CD4-positive, alpha-beta T cell treated with Interleukin-1 beta for 1 hour (primary cell): ENCODE measurements around the gene CEP128.

Experiments used
- DNase-seq, 2 donors: peaks; one replicate each; pipeline ENCODE4 v3.0.0-alpha.2; 2020 to 2022

The CEP128 gene

DNA sequence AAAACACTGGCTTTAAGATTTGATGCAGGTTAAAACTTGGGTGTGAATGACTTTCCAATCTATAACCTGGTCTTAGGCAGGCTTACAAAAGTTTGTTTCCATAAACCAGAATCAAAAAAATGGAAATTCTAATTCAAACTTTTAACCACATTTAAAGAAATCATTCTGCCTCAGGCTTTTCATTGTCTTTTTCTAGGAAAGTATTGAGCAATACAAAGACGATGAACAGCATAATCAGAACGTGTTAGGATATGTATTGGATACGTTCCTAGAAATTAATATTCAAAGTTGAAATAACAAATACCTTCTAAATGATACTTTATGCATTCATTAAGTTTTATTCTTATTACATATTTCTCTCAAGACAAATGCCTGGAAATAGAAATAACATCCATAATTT lies 172.9 kb downstream of the CEP128 start:
- no peak for DNase-seq

DNA sequence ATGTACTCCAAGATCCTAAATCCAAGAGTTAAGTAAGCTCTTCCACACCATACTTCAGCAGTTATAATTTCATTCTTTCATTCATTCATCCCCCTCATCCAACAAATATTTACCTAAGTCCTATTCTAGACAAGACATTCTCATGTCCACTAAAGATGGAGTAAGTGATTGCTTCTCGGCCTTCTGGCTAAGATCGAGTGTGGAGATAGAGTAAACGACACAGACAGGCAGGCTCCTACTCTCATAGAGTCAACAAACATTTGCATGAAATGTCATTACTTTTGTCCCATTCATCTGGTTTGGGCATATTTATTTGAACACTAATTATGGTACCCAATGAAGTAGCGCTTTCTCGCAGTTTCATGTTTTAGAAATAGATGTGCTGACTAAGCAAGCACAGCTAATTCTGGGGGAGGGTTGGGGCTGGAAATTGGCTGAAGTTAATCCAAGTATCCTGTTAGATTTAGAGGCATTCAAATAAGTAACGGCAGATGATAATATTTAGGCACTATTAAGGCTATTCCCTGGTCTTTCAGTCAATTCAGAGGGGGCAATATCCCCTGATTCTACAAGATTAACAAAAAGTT lies 176.5 kb downstream of the CEP128 start:
- DNase-seq: no peak

- DNase-seq: no peak
These were observed 177.0 kb downstream of the CEP128 start for GRCh38 chr14:80764496-80764895.

DNA sequence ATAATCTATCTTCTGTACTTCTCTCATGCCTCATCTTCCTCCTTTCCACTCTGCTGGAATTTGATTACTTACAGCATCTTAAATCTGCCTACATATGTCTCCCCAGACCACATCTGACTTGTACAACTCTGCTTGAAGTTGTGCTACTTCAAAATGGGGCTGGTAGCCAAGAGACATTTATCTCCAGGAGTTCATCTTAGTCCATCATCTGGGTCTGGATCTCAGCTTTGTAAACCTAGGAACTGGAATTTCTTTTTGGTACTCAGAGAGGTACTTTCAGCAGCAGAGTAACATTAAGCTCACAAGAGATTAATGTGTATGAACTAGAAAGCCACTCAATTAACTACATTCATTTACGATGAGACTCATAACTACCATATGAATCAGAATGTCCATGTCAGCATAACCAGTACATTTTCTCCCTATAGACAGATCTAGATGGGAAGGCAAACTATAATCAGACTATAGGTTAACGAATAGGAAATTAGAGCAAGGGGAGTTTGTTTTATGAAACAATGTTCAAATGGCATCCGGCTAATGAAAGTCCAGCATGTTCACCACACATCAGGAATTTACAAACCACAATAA lies 178.8 kb downstream of the CEP128 start:
- DNase-seq: no peak

DNA sequence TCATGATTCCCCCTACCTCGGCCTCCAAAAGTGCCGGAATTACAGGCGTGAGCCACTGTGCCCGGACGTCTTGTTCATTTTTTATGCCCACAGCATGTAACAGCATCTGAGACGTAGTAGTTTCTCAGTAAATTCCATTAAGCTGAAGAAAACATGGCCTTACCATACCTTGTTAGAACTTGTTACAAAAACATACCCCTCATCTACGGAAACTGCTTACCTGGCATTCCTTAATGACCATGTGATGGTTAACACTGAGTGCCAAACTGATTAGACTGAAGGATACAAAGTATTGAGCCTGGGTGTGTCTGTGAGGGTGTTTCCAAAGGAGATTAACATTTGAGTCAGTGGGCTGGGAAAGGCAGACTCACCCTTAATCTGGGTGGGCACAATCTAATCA lies 186.8 kb downstream of the CEP128 start:
- DNase-seq: no peak

GRCh38 chr14:80751285-80751684 lies 190.3 kb downstream of the CEP128 start:
- DNase-seq: no peak

DNA sequence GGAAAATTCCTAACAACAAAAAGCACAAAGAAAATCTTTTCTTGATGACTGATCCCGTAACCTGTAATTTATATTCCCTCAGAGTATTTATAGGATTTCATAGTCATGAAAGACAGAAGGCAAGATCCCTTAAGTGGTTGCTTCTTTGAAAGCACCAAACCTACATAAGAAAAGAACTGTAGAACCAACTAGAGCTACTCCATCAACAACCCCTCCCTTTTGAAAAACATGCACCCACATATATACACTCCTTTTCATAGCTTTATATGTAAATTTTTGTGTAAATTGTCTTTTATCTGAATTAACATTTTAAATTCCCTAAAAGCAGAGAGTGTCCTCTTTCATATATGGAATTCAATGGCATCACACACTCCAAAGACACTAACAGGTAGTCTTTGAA lies 215.3 kb downstream of the CEP128 start:
- DNase-seq: no peak

DNA sequence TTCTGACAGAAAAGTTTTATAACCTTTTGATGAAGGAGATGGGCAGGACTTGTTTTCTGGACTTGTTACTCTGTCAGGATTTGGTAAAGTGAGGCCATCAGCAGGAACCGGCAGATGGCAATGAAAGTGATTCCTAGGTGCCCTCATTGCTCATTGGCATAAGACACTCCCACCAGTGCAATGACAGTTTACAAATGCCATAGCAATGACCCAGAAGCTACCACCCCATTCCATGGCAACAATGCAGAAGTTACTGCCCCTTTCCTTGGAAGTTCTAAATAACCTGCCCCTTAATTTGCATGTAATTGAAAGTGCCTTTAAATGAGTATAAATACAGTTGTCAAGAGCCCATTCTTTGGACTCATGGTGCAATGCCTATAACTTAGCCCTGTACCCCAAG lies 222.6 kb downstream of the CEP128 start:
- no peak for DNase-seq

GRCh38 chr14:80714474-80714873 lies 227.1 kb downstream of the CEP128 start:
- no peak for DNase-seq

DNA sequence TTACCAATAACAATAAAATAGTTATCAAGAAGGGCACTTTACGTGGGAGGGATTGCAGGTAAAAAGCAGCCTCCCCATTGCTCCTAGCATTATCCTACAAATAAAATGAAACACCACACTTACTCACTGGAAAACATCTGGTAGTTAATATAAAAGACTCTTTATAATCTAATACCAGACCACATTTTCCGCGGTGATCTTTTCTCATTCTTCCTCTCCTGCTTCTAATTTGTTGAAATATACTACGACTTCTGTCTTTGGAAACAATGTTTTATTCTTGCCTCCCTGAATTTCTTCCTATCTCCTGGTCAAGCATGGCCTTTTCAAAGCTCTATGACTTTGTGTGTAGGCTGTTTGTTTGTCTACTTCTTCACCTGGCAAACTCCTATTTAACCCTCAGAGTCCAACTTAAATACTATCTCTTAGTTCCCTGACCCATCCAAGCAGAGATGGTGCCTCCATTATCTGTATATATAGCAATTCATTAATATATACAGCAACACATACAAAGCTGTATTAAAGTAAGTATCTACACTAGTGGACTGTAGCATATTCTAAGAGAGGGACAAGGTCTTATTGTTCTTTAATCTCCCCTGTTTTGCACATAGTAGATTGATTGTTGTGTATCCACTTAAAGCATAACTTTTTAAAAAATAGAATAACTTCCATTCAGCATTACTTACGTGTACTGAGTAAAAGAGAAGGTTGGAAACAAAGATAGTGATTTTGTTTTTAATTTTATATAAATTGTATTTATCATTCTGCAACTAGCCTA lies 228.3 kb downstream of the CEP128 start:
- DNase-seq: no peak

DNA sequence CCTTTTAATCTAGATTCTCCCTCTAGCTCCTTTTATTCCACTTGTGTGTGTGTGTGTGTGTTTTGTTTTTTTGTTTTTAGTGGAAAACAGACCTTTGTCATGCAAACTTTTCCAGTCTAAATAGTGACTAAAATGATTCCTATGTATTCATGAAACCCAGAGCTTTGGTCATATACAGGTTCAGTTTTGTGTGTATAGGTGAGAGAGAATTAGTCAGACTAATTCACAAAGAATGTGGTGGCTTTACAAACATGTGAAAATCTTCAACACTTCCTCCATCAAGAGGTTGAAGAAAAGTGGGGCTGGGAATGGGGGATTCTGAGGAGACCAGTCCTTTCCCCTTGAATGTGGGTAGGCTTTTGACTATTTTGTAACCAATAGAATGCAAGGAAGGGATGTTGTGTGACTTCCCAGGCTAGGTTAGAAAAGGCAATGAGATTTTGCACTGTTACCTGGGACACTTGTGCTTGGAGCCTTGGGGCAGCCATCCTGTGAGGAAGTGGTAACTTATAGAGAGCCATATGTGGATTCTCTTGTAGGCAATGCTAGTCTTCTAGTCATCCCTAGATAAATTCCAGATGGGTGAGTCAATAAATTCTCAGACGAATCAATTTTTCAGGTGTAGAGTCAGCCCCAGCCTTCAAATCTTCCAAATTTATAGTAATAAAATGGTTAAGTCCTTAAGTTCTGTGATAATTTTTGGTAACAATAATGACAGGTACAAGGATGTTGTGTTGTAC lies 236.1 kb downstream of the CEP128 start:
- DNase-seq: no peak

GRCh38 chr14:80700601-80701000 lies 240.9 kb downstream of the CEP128 start:
- no peak for DNase-seq

- no peak for DNase-seq
These were observed 241.7 kb downstream of the CEP128 start for GRCh38 chr14:80699861-80700260.

GRCh38 chr14:80698974-80699373 lies 242.6 kb downstream of the CEP128 start:
- no peak for DNase-seq

GRCh38 chr14:80695869-80696268 lies 245.7 kb downstream of the CEP128 start:
- no peak for DNase-seq

DNA sequence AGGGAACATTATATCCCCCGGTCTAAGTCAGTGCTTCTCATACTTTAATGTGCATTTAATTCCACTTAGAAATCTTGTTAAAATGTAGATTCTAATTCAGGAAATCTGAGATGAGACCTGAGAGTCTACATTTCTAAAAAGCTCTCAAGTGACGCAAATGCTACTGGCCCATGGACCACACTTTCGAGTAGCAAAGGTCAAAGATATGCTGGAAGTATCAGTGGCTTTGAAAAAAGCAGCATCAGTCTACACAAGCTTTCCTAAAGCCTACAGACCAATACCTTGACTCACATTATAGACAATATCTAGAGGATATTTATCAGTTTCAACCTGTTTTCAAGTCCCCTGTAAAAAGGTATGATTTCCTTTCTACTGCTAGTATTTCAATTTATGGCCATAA lies 248.6 kb downstream of the CEP128 start:
- DNase-seq: no peak

GRCh38 chr14:80681651-80682050 lies 259.9 kb downstream of the CEP128 start:
- DNase-seq: no peak

GRCh38 chr14:80679273-80679672 lies 262.3 kb downstream of the CEP128 start:
- no peak for DNase-seq

DNA sequence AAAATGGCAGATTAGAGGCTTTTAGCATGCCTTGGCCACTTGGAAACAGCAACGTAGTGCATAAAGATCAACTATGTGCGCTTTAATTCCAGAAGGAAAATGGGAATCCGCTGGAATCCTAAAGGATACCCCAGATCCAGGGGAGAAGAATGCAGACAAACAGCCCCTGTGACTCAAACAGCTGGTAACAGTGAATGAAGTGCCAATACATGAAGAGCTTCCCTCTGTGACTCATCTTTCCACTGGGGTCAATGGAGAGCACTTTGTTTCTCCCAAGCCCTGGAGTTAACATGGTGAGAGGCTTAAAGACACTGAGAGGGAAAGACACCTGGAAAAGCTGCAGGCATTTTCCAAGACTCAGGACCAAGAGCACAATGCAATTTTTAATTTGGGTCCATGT lies 263.1 kb downstream of the CEP128 start:
- DNase-seq: no peak

GRCh38 chr14:80669426-80669825 lies 272.1 kb downstream of the CEP128 start:
- no peak for DNase-seq

- DNase-seq: no peak
These were observed 277.0 kb downstream of the CEP128 start for GRCh38 chr14:80664576-80664975.

- DNase-seq: no peak
These were observed 278.0 kb downstream of the CEP128 start for GRCh38 chr14:80663541-80663940.

GRCh38 chr14:80659783-80660182 lies 281.8 kb downstream of the CEP128 start:
- DNase-seq: no peak

GRCh38 chr14:80658733-80659132 lies 282.8 kb downstream of the CEP128 start:
- DNase-seq: no peak
